Suppressor macrophage treated with lipopolysaccharide for 1 hour (primary cell): ENCODE results near the gene GEMIN7.

Source experiments
- DNase-seq, 3 donors: peaks; one replicate each; pipeline ENCODE4 v3.0.0-alpha.2; 2020 to 2022

The GEMIN7 gene, protein sequence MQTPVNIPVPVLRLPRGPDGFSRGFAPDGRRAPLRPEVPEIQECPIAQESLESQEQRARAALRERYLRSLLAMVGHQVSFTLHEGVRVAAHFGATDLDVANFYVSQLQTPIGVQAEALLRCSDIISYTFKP

DNA sequence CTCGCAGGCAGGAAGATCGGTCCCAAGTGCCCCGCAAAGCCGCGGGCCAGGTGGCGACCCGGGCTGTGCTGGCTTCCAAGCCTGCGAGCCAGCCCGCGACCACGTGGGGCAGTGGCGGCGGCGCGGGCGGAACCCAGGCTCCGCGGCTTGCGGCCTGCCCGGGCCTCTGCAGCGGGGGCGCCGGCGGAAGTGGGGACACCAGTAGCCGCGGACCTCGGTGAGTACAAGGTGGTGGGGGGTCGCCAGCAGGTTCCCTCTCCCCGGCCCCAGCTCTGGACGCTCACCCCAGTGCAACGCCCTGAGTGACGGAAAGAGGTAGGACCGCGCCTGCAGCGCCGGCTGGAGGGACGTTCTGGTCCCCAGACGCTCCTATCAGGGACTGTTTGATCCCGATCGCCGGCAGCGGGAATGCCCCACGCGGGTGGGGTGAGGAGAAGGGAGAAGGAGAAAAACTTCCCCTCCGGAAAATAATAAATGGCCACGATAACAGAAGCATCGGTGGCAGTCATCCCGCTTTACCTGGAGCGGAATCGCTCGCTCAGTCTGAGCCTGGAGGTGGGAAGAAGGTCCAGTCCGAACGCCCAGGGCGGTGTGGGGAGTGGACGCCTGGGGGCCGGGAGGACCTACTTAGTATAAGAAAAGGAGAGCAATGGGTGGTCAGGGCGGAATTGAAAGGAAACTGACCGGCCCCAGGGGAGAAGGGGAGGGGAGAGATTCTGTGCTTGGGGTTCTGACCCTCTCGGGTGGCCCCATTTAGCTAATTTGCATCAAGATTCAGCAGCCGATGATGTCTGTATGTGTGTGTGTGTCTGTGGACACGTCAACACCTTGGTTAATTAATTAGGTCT lies at the start of gene GEMIN7:
GEMIN7 (plus strand) TSS at position 198 of the 848 bp plus-strand sequence. CDS start 10,855 bp downstream, outside the sequence.
- DNase-seq: peak; percentile 74 to 94 (median 87)

DNA sequence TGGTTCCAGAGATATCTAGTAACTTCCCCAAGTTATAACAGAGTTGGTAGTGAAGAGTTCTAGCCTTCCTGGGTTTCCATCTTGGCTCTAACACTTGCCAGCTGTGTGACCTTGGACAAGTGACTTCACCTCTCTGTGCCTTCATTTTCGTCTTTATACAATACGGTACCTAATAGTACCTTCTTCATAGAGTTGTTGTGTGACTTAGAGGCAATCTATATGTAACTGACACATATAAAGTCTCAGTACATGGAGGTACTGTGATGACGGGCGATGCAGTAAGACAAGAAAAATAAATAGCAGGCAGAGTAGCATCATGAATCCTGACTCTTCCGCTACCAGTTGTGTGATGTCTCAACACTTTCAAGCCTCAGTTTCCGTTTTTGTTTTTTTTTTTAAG lies 48.2 kb upstream of the GEMIN7 start:
- no peak for DNase-seq

GRCh38 chr19:45032421-45032820 lies 46.6 kb upstream of the GEMIN7 start:
- no peak for DNase-seq

- DNase-seq: no peak
These were observed 43.3 kb upstream of the GEMIN7 start for GRCh38 chr19:45035755-45036154.

DNA sequence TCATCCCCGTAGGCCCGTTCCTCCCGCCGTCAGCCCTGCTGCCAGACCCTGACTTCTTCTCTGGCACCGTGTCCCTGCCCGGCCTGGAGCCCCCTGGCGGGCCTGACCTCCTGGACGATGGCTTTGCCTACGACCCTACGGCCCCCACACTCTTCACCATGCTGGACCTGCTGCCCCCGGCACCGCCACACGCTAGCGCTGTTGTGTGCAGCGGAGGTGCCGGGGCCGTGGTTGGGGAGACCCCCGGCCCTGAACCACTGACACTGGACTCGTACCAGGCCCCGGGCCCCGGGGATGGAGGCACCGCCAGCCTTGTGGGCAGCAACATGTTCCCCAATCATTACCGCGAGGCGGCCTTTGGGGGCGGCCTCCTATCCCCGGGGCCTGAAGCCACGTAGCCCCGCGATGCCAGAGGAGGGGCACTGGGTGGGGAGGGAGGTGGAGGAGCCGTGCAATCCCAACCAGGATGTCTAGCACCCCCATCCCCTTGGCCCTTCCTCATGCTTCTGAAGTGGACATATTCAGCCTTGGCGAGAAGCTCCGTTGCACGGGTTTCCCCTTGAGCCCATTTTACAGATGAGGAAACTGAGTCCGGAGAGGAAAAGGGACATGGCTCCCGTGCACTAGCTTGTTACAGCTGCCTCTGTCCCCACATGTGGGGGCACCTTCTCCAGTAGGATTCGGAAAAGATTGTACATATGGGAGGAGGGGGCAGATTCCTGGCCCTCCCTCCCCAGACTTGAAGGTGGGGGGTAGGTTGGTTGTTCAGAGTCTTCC lies 41.5 kb upstream of the GEMIN7 start:
- no peak for DNase-seq

- DNase-seq: peak; percentile 94 to 97 (median 96)
These were observed 39.8 kb upstream of the GEMIN7 start, which contains the start of gene CLASRP for GRCh38 chr19:45038931-45039893. Gene CLASRP, plus strand, starts transcription at chr19:45039045. Its CDS starts 1,168 bp downstream, at chr19:45040213.

GRCh38 chr19:45040059-45040771 lies 38.8 kb upstream of the GEMIN7 start:
- peak; percentile 83 to 91 (median 84) for DNase-seq

- DNase-seq: no peak
These were observed 37.9 kb upstream of the GEMIN7 start for GRCh38 chr19:45041125-45041524.

GRCh38 chr19:45045671-45046353 lies 33.2 kb upstream of the GEMIN7 start:
- DNase-seq: no peak

DNA sequence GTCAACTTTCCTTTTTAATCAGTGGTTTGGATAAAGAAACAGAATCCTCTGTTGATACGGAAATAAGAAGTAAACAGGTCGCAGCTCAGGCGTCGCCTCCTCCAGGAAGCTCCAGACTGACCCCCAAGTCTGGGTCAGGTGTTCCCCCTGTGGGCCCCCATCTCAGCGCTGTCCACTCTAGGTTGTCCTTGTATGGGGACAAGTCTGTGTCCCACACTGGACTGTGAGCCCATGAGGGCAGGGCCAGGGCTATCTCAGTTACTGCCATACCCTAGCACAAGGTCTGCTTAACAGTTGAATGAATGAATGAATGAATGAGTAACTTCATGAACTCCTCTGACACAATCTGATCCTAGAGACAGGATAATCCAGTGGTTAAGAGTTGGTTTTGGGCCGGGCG lies 32.7 kb upstream of the GEMIN7 start:
- no peak for DNase-seq

GRCh38 chr19:45047188-45047797 lies 31.8 kb upstream of the GEMIN7 start:
- DNase-seq: peak; percentile 48 to 64 (median 64)

GRCh38 chr19:45049073-45049736 lies 29.9 kb upstream of the GEMIN7 start:
- no peak for DNase-seq

GRCh38 chr19:45050036-45050435 lies 29.0 kb upstream of the GEMIN7 start:
- DNase-seq: no peak

DNA sequence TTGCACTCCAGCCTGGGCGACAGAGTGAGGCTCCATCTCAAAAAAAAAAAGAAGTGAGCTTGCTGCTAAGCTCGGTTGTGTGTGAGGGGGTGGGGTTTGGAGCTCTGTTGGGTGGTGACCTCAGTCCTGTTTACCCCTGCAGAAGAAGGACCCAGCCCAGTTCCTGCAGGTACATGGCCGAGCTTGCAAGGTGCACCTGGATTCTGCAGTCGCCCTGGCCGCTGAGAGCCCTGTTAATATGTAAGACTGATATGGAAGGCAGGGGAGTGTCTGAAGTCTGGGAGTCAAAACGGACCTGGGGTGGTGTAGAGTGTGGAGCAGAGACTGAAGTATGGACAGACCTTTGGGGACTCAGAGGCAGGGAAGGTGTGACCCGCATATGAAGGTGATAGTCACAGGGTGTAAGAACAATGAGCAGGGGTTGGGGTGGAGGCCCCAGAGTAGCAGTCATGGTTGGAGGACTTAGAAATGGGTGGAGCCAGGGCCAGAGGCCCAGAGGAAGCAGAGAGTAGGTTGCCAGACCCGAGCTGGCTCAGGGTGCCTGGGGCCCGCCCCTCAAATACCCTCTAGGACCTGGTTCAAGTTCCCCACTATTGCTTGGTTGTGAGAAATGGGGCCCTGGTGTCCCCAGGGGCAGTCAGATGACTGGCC lies 27.0 kb upstream of the GEMIN7 start:
- no peak for DNase-seq

- DNase-seq: no peak
These were observed 22.2 kb upstream of the GEMIN7 start for GRCh38 chr19:45056831-45057230.

- DNase-seq: no peak
These were observed 21.6 kb upstream of the GEMIN7 start for GRCh38 chr19:45057444-45057843.

GRCh38 chr19:45058622-45059159 lies 20.4 kb upstream of the GEMIN7 start:
- no peak for DNase-seq

GRCh38 chr19:45059258-45059965 lies 19.6 kb upstream of the GEMIN7 start:
- DNase-seq: peak; percentile 86 to 92 (median 91)
